Measurements from ENCODE around the gene NFYA.

The NFYA gene

DNA sequence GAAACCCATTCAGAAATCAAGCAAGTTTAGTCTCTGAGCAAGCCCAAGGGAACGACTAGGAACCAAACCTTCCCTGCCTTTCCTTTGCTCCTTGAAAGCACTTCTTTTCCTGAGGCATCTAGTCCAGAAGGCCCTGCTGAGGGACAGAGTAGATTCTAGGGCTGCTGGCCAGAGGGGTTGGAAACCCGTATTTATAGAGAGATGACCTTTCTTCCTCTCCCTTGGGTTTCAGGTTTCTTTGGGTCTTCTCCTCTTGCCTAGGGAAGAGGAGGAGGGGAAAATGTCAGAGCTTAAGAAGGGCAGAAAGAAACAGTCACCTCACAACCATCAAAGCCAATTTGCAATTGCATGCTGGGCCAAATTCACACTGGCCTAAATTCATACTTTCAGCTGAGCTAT is 14.0 kb upstream of the NFYA start:
- TF ChIP-seq, protein P1, sequence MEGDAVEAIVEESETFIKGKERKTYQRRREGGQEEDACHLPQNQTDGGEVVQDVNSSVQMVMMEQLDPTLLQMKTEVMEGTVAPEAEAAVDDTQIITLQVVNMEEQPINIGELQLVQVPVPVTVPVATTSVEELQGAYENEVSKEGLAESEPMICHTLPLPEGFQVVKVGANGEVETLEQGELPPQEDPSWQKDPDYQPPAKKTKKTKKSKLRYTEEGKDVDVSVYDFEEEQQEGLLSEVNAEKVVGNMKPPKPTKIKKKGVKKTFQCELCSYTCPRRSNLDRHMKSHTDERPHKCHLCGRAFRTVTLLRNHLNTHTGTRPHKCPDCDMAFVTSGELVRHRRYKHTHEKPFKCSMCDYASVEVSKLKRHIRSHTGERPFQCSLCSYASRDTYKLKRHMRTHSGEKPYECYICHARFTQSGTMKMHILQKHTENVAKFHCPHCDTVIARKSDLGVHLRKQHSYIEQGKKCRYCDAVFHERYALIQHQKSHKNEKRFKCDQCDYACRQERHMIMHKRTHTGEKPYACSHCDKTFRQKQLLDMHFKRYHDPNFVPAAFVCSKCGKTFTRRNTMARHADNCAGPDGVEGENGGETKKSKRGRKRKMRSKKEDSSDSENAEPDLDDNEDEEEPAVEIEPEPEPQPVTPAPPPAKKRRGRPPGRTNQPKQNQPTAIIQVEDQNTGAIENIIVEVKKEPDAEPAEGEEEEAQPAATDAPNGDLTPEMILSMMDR (IDR thresholded peaks at IDR 0.05), result no peak
- H3K79me2 ChIP-seq, result no peaks in the 10 kb centered on the region
- no peak overlapping the region for H3K4me2 ChIP-seq (ENCODE audit: low read length)
- no peak overlapping the region for H3K4me3 ChIP-seq (ENCODE audit: low read depth, low read length)
- no peaks in the 10 kb centered on the region for H3K36me3 ChIP-seq (ENCODE audit: control insufficient read depth, insufficient read depth, low read length)
- H3K27me3 ChIP-seq (ENCODE audit: control insufficient read depth, insufficient read depth, low read length), result no peaks in the 10 kb centered on the region
- peak overlapping the region; percentile 68 for H3K27ac ChIP-seq
- H3K4me1 ChIP-seq, result peaks cover 25% of the 10 kb centered on the region
- H2AFZ ChIP-seq, result peak overlapping the region; percentile 68
- H3K9me3 ChIP-seq (ENCODE audit: control insufficient read depth, low read length), result no peaks in the 10 kb centered on the region
- no peak overlapping the region for H3K9ac ChIP-seq

DNA sequence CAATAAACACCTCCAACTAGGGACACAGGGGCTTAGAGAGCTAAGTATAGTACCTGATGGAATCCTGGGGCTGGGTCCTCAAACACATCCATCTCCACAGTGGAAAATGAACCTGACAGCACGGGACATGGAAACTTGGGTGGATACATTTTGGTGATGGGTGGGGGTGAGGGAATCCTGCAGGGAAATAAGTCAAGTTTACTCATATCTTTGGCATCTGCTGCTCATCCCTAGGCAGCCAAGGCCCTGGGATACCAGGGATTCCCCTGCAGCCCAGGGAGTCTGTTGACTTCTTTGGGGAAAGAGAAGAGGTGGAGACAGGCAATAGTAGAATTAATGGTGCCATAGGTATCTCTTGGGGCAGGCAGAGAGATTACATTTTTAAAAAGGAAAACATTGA is 13.2 kb upstream of the NFYA start:
- no peak overlapping the region for H3K4me2 ChIP-seq (ENCODE audit: low read length)
- H2AFZ ChIP-seq, result no peak overlapping the region
- no peak overlapping the region for H3K9ac ChIP-seq
- H3K27ac ChIP-seq, result no peak overlapping the region
- H3K4me1 ChIP-seq, result peaks cover 25% of the 10 kb centered on the region
- TF ChIP-seq, protein P1 (IDR thresholded peaks at IDR 0.05), result no peak
- no peaks in the 10 kb centered on the region for H3K9me3 ChIP-seq (ENCODE audit: control insufficient read depth, low read length)
- H3K4me3 ChIP-seq (ENCODE audit: low read depth, low read length), result no peak overlapping the region
- H3K27me3 ChIP-seq (ENCODE audit: control insufficient read depth, insufficient read depth, low read length), result no peaks in the 10 kb centered on the region
- no peaks in the 10 kb centered on the region for H3K36me3 ChIP-seq (ENCODE audit: control insufficient read depth, insufficient read depth, low read length)
- H3K79me2 ChIP-seq, result no peaks in the 10 kb centered on the region

DNA sequence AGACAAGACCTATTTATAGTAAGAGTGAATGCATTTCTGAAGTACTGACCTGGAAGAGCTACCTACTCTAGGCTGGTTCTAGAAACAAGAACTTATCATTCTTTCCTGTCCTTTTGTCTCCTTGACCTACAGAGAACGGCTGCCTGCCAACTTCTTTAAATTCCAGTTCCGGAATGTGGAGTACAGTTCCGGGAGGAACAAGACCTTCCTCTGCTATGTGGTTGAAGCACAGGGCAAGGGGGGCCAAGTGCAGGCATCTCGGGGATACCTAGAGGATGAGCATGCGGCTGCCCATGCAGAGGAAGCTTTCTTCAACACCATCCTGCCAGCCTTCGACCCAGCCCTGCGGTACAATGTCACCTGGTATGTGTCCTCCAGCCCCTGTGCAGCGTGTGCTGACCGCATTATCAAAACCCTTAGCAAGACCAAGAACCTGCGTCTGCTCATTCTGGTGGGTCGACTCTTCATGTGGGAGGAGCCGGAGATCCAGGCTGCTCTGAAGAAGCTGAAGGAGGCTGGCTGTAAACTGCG is 11.5 kb upstream of the NFYA start:
- no peaks in the 10 kb centered on the region for H3K36me3 ChIP-seq (ENCODE audit: control insufficient read depth, insufficient read depth, low read length)

DNA sequence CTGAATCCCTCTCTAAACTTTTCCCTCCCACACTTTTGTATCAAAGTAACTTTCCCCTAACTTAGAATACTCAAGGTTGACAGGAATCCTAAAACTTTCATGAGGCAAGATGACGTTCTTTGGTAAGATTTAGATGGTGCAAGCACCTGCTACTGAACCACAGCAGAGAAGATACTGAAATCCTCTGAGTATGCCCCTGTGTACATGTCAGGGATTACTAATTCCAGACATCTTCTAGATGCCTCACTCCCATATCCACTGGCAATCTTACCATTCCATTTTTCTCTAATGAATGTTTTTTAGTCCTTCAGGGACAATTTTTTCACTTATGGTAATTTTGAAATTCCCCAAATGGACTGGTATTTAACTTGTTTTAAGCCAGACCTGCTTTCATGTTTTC is 10.7 kb upstream of the NFYA start:
- Histone ChIP-seq H3K4me3 (ENCODE audit: low read depth, low read length) (no peak overlapping the region), H3K4me1 (peaks cover 25% of the 10 kb centered on the region), H3K36me3 (ENCODE audit: control insufficient read depth, insufficient read depth, low read length) (no peaks in the 10 kb centered on the region), H2AFZ (no peak overlapping the region), H3K27me3 (ENCODE audit: control insufficient read depth, insufficient read depth, low read length) (no peaks in the 10 kb centered on the region), H3K4me2 (ENCODE audit: low read length) (no peak overlapping the region), H3K27ac (no peak overlapping the region), H3K9me3 (ENCODE audit: control insufficient read depth, low read length) (no peaks in the 10 kb centered on the region), H3K79me2 (no peaks in the 10 kb centered on the region), H3K9ac (no peak overlapping the region)
- TF ChIP-seq, protein P1 (IDR thresholded peaks at IDR 0.05), result no peak

More for the DNA sequence above, 11.5 kb upstream of the NFYA start:
- Histone ChIP-seq H3K27ac (no peak overlapping the region), H3K4me1 (peaks cover 25% of the 10 kb centered on the region), H2AFZ (no peak overlapping the region), H3K4me2 (ENCODE audit: low read length) (no peak overlapping the region), H3K9ac (no peak overlapping the region), H3K27me3 (ENCODE audit: control insufficient read depth, insufficient read depth, low read length) (no peaks in the 10 kb centered on the region), H3K79me2 (no peaks in the 10 kb centered on the region), H3K9me3 (ENCODE audit: control insufficient read depth, low read length) (no peaks in the 10 kb centered on the region), H3K4me3 (ENCODE audit: low read depth, low read length) (no peak overlapping the region)
- TF ChIP-seq, protein P1 (IDR thresholded peaks at IDR 0.05), result no peak

DNA sequence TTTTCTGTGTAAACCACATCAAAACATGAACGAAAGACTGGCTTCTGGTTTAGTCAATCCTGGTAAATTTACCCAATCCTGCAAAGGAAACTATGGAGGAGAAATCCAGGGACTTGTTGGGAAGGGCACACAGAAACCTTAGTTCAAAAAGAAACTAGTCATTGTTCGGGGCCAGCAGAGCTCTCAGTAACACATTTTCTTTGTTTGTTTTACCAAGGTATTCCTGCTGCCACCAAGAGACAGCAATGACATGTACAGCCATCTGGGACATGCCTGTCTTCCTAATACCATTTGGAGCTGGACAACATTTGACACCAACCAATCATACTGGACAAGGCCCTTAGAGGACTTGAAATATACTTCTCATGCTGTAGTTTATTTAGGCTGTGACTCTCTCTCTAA is 8.9 kb upstream of the NFYA start:
- no peak overlapping the region for H3K4me3 ChIP-seq (ENCODE audit: low read depth, low read length)
- no peak overlapping the region for H3K9ac ChIP-seq
- peaks cover 16% of the 10 kb centered on the region for H3K4me1 ChIP-seq
- no peak overlapping the region for H2AFZ ChIP-seq
- H3K9me3 ChIP-seq (ENCODE audit: control insufficient read depth, low read length), result no peaks in the 10 kb centered on the region
- TF ChIP-seq, protein P1 (IDR thresholded peaks at IDR 0.05), result no peak
- no peaks in the 10 kb centered on the region for H3K27me3 ChIP-seq (ENCODE audit: control insufficient read depth, insufficient read depth, low read length)
- no peaks in the 10 kb centered on the region for H3K79me2 ChIP-seq
- no peak overlapping the region for H3K4me2 ChIP-seq (ENCODE audit: low read length)
- H3K36me3 ChIP-seq (ENCODE audit: control insufficient read depth, insufficient read depth, low read length), result no peaks in the 10 kb centered on the region
- no peak overlapping the region for H3K27ac ChIP-seq
